ENCODE measurements around the gene EFNA1. TPM values are rescaled to one million over a fixed set of nuclear protein-coding genes. Genes with fewer than 3 reads are reported as not detected.

The EFNA1 gene
- polyA plus RNA-seq, 2 of the 4 experiments (the other 2 are of a cell fraction): 25.1 to 38.9 TPM

GRCh38 chr1:155170806-155171205 is 43.1 kb downstream of the EFNA1 start (continued):
- TF ChIP-seq HMGXB4 (CRISPR knock-in tag; IDR thresholded peaks at IDR 0.05; ENCODE audit: borderline replicate concordance): no peak
- TF ChIP-seq CBX2 (IDR thresholded peaks at IDR 0.05; ENCODE audit: borderline replicate concordance, low read depth): no peak

- WGBS (ENCODE audit: missing lambda C conversion rate): 44% methylated on average over 8 of the region's 8 CpGs
- peak overlapping the region; percentile 93 to 99 for H3K27ac ChIP-seq
- TF ChIP-seq MAX (IDR thresholded peaks at IDR 0.05) (peak; percentile 14; the same call in 1 of the 2 replicates), ZFP36 (IDR thresholded peaks at IDR 0.05; ENCODE audit: borderline replicate concordance, partially characterized antibody) (no peak), MAFK (IDR thresholded peaks at IDR 0.05; ENCODE audit: partially characterized antibody) (peak; percentile 68)
- H3K4me3 ChIP-seq: peak overlapping the region; percentile 80
- FAIRE-seq (no peak), ATAC-seq (peak; percentile 8 to 46; a peak in 4 of 6 replicates), DNase-seq (ENCODE audit: low read depth in 1 of 2, low spot score in 1 of 2) (no peak)
- no peaks in the 10 kb centered on the region for H3K9me3 ChIP-seq
- CTCF ChIA-PET: interaction anchor here (0.7 to 15.2 kb wide), 31 partner anchors 9 to 152 kb away, joined by 3 to 384 read pairs (median 7); partner anchors contain the start of genes EFNA1, EFNA4, MTX1 and SLC50A1
- H3K4me2 ChIP-seq: peak overlapping the region; percentile 95
- peaks cover 24% of the 10 kb centered on the region for H3K4me1 ChIP-seq
- POLR2A ChIA-PET: interaction anchor here (0.5 to 4.4 kb wide), 5 partner anchors 8 to 78 kb away, joined by 3 to 54 read pairs (median 4); partner anchors contain the start of genes SLC50A1 and THBS3
Measured at GRCh38 chr1:155171836-155172731, 44.4 kb downstream of the EFNA1 start.

- H3K4me3 ChIP-seq: peak within 1 kb of the TSS; percentile 80
- ATAC-seq (peak; percentile 55 to 85), FAIRE-seq (peak; percentile 74), DNase-seq (ENCODE audit: low read depth in 1 of 2, low spot score in 1 of 2) (peak; percentile 97)
- H3K4me2 ChIP-seq: peak within 1 kb of the TSS; percentile 95
- H3K9me3 ChIP-seq: no peaks in the 10 kb centered on the region
- ChIA-PET POLR2A (interaction anchor here (0.8 to 4.4 kb wide), 9 partner anchors 21 to 110 kb away, joined by 3 to 54 read pairs (median 4); partner anchors contain the start of genes EFNA4, SLC50A1 and THBS3), CTCF (interaction anchor here (0.6 to 15.2 kb wide), 41 partner anchors 9 to 874 kb away, joined by 3 to 384 read pairs (median 5); partner anchors contain the start of genes ADAM15, EFNA1, EFNA4 and MTX1)
- under 1% methylated on average over 46 of the region's 57 CpGs for WGBS (ENCODE audit: missing lambda C conversion rate)
- H3K27ac ChIP-seq: peak within 1 kb of the TSS; percentile 93 to 99
- H3K4me1 ChIP-seq: peaks cover 21% of the 10 kb centered on the region
- TF ChIP-seq CBX2 (IDR thresholded peaks at IDR 0.05; ENCODE audit: borderline replicate concordance, low read depth): no peak
- no peak for TF ChIP-seq ZFP36 (IDR thresholded peaks at IDR 0.05; ENCODE audit: borderline replicate concordance, partially characterized antibody)
- no peak for TF ChIP-seq ZNF302 (CRISPR knock-in tag; IDR thresholded peaks at IDR 0.05)
- no peak for TF ChIP-seq ELK1 (IDR thresholded peaks at IDR 0.05; ENCODE audit: low read depth, low read length)
- TF ChIP-seq FOSB (CRISPR knock-in tag; IDR thresholded peaks at IDR 0.05): no peak
- TF ChIP-seq HOXB5 (CRISPR knock-in tag; IDR thresholded peaks at IDR 0.05): no peak
- TF ChIP-seq MYC (IDR thresholded peaks at IDR 0.05; ENCODE audit: borderline replicate concordance, low read length): 0 out of 2 replicates have a peak, but pooled peaks have one; percentile 50
- TF ChIP-seq RARB (CRISPR knock-in tag; IDR thresholded peaks at IDR 0.05): no peak
- no peak for TF ChIP-seq RCOR1 (IDR thresholded peaks at IDR 0.05; ENCODE audit: low read depth, low read length)
- TF ChIP-seq SREBF2 (IDR thresholded peaks at IDR 0.05): no peak
- no peak for TF ChIP-seq CEBPB (IDR thresholded peaks at IDR 0.05)
- no peak for TF ChIP-seq ZSCAN20 (CRISPR knock-in tag; IDR thresholded peaks at IDR 0.05)
- TF ChIP-seq MAX (IDR thresholded peaks at IDR 0.05): peak; percentile 55; the same call in 1 of the 2 replicates
- TF ChIP-seq POLR2A (IDR thresholded peaks at IDR 0.05; ENCODE audit: low read length): peak; percentile 71
- no peak for TF ChIP-seq GATA3 (IDR thresholded peaks at IDR 0.05; ENCODE audit: borderline replicate concordance)
- no peak for TF ChIP-seq RFX5 (IDR thresholded peaks at IDR 0.05)
- no peak for TF ChIP-seq JUNB (IDR thresholded peaks at IDR 0.05)
- TF ChIP-seq CHD4 (IDR thresholded peaks at IDR 0.05; ENCODE audit: borderline replicate concordance): no peak
- no peak for TF ChIP-seq HDAC2 (IDR thresholded peaks at IDR 0.05)
- no peak for TF ChIP-seq TP53 (CRISPR knock-in tag; IDR thresholded peaks at IDR 0.05)
- TF ChIP-seq CHD2 (IDR thresholded peaks at IDR 0.05; ENCODE audit: low read length, partially characterized antibody): peak; percentile 47
- TF ChIP-seq ESRRA (IDR thresholded peaks at IDR 0.05; ENCODE audit: borderline replicate concordance, low read length): no peak
- peak in 1 of 2 experiments; percentile 83; a peak in 4 of 5 replicates for TF ChIP-seq JUN (IDR thresholded peaks at IDR 0.05)
- no peak for TF ChIP-seq BCL3 (IDR thresholded peaks at IDR 0.05)
- TF ChIP-seq FOSL2 (IDR thresholded peaks at IDR 0.05): no peak
- no peak for TF ChIP-seq FOSL2 (CRISPR knock-in tag; IDR thresholded peaks at IDR 0.05)
- no peak for TF ChIP-seq BHLHE40 (IDR thresholded peaks at IDR 0.05; ENCODE audit: low read depth, low read length)
Measured at GRCh38 chr1:155172732-155173477, 45.2 kb downstream of the EFNA1 start, which contains the start of gene KRTCAP2. TSS of gene KRTCAP2 (minus strand) at chr1:155173304. CDS start at chr1:155173224, 80 bp downstream.

Data from A549 (cell line).